ENCODE results near the gene PAX5. TPM values are rescaled to one million over a fixed set of nuclear protein-coding genes. Genes with fewer than 3 reads are reported as not detected.

Gene PAX5
- total RNA-seq, 1 donor from 2014 or later, result 0.06 TPM

GRCh38 chr9:36905101-36906066 is 128.7 kb downstream of the PAX5 start:
- DNase-seq (ENCODE audit: low spot score), result peak; percentile 76

GRCh38 chr9:36903541-36904435 is 130.3 kb downstream of the PAX5 start:
- DNase-seq (ENCODE audit: low spot score), result peak; percentile 67

GRCh38 chr9:36902861-36903524 is 131.1 kb downstream of the PAX5 start:
- peak; percentile 82 for DNase-seq (ENCODE audit: low spot score)

- DNase-seq (ENCODE audit: low spot score), result peak; percentile 41
Observed at GRCh38 chr9:36902080-36902716, 131.9 kb downstream of the PAX5 start.

- DNase-seq (ENCODE audit: low spot score), result peak; percentile 53
Observed at GRCh38 chr9:36901528-36901927, 132.5 kb downstream of the PAX5 start.

GRCh38 chr9:36900856-36901220 is 133.2 kb downstream of the PAX5 start:
- no peak for DNase-seq (ENCODE audit: low spot score)

- peak; percentile 77 for DNase-seq (ENCODE audit: low spot score)
Observed at GRCh38 chr9:36900136-36900855, 133.8 kb downstream of the PAX5 start.

GRCh38 chr9:36899406-36899805 is 134.7 kb downstream of the PAX5 start:
- peak; percentile 49 for DNase-seq (ENCODE audit: low spot score)

- peak; percentile 85 for DNase-seq (ENCODE audit: low spot score)
Observed at GRCh38 chr9:36898431-36899020, 135.5 kb downstream of the PAX5 start.

GRCh38 chr9:36897478-36897877 is 136.6 kb downstream of the PAX5 start:
- peak; percentile 51 for DNase-seq (ENCODE audit: low spot score)

- peak; percentile 62 for DNase-seq (ENCODE audit: low spot score)
Observed at GRCh38 chr9:36897019-36897418, 137.0 kb downstream of the PAX5 start.

GRCh38 chr9:36896296-36896695 is 137.8 kb downstream of the PAX5 start:
- DNase-seq (ENCODE audit: low spot score), result no peak

GRCh38 chr9:36895744-36896260 is 138.3 kb downstream of the PAX5 start:
- DNase-seq (ENCODE audit: low spot score), result peak; percentile 41

GRCh38 chr9:36894695-36895310 is 139.3 kb downstream of the PAX5 start:
- DNase-seq (ENCODE audit: low spot score), result peak; percentile 82

- DNase-seq (ENCODE audit: low spot score), result peak; percentile 39
Observed at GRCh38 chr9:36893911-36894310, 140.2 kb downstream of the PAX5 start.

GRCh38 chr9:36893184-36893583 is 140.9 kb downstream of the PAX5 start:
- peak; percentile 76 for DNase-seq (ENCODE audit: low spot score)

GRCh38 chr9:36892279-36892678 is 141.8 kb downstream of the PAX5 start:
- no peak for DNase-seq (ENCODE audit: low spot score)

- DNase-seq (ENCODE audit: low spot score), result no peak
Observed at GRCh38 chr9:36891341-36891811, 142.7 kb downstream of the PAX5 start.

- no peak for DNase-seq (ENCODE audit: low spot score)
Observed at GRCh38 chr9:36889844-36890243, 144.2 kb downstream of the PAX5 start.

Data from mesenteric fat pad (tissue), 1 donor.